ENCODE measurements around the gene PTPRT. TPM values are rescaled to one million over a fixed set of nuclear protein-coding genes. Genes with fewer than 3 reads are reported as not detected.
A peak's percentile ranks its signal among the peaks of the same experiment; 100 is the strongest.

The PTPRT gene
- total RNA-seq, 1 donor from 2014 or later, result not detected

DNA sequence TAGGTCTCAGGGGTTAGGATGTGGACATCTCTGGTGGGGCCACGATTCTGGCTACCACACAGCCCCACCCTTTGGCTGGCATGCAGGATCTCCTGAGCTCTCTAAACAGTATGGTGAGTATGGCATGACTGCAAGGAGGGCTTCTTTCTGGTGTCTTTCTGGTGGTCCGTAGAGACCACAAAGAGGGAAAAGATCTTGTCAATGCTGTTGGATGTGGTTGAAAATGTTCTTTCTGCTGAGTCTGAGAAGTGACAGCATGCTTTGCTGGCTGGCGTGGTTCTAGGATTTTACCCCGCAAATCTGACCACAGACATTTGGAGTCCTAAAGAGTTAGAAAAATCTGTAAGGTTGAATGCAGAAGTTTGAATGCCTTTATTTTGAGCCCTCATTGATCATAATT is 1096.7 kb downstream of the PTPRT start:
- no peak for DNase-seq (ENCODE audit: low spot score)

GRCh38 chr20:42085366-42085765 is 1104.3 kb downstream of the PTPRT start:
- peak; percentile 55 for DNase-seq (ENCODE audit: low spot score)

GRCh38 chr20:42083280-42083679 is 1106.4 kb downstream of the PTPRT start:
- DNase-seq (ENCODE audit: low spot score), result peak; percentile 12

DNA sequence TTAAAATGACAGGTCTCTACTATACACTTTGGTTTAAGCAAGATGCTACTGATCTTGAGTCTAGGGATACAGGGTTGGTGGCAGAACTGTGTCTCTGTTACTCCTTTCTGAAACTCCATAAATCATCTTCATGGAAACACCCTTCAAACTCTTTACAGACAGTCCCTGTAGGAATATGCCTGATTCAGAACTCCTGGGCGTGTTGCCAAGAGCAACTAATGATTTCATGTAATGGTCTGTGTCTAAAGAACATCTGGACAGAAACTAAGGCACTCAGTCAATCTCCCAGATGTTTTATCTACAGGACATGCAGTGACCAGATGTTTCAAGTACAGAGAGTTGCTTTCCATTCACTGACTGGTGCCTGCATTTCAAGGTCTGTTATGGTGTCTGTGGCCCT is 1107.1 kb downstream of the PTPRT start:
- no peak for DNase-seq (ENCODE audit: low spot score)

- DNase-seq (ENCODE audit: low spot score), result no peak
Observed at GRCh38 chr20:42080956-42081355, 1108.8 kb downstream of the PTPRT start.

DNA sequence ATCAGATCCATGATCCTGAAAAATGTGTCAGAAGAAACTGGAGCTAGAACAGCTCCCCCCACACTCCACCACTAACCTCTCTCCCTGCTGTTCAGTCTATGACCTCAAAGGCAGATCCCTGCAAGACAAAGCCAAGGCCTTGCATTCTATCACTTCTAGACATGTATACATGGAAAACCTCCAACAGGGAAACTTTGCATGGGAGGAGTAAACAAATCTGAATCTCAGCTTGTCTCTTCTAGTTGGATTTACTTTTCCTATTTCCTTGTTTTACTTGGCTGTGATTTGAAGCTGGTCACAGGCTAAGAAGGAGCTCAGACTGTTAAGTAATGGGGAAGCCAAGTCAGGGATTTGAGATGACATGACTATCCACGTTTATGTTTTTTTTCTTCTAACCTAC is 1114.8 kb downstream of the PTPRT start:
- no peak for DNase-seq (ENCODE audit: low spot score)

DNA sequence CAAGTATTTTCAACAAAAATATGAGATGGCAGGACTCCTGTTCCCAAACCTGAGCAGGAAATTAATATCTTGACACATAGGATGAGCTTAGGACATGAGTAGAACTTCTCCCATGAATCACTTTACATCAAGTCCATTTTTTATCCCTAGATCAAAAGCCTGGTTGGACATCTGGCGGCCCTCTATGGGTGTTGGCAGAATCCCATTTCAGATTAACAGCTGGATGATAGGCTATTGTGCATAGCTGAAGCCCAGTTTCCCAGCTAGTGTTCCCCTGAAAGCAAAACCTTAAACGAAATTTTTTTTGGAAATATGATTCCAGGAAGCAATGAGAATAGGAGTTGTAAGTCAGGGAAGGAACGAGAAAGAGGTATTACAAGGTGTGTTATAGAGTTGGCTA is 1122.1 kb downstream of the PTPRT start:
- no peak for DNase-seq (ENCODE audit: low spot score)

DNA sequence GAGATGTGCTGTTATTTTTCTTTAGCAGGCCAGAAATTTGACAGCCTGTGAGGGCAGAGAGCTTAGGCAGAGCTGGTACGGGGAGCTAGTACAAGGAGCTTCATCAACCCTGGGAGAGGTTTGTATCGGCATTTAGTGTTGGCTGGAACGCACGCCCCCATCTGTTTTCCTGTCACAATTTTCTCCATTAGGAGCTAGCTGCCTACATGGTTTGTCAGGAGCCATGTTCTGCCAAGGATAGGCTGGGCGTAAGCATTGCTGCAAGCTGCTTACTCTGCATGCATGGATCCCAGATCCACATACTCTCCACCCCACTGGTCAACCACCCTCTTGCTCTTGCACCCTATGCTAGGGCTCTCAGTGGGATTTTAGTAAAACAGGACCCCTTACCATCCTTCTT is 1122.5 kb downstream of the PTPRT start:
- DNase-seq (ENCODE audit: low spot score), result no peak

- DNase-seq (ENCODE audit: low spot score), result no peak
Observed at GRCh38 chr20:42063141-42063540, 1126.6 kb downstream of the PTPRT start.

DNA sequence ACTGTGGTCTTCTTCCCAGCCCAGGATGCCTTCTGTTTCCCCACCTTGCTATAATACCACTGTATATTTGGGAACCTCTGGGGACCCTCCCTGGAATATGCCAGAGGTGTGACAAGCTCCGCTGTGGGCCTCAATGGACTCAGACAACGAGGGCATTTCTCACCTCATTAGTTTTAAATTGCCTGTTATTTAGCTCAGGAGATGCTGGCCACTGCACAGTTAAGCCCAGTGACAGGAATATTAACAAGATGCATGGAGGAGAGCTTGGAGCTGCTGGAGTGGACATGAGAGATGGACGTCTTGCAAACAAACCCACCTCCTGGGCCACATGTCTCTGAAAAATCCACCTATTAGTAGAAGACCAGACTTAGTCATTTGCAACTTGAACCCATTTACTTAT is 1136.4 kb downstream of the PTPRT start:
- DNase-seq (ENCODE audit: low spot score), result no peak

GRCh38 chr20:42051921-42052320 is 1137.8 kb downstream of the PTPRT start:
- no peak for DNase-seq (ENCODE audit: low spot score)

DNA sequence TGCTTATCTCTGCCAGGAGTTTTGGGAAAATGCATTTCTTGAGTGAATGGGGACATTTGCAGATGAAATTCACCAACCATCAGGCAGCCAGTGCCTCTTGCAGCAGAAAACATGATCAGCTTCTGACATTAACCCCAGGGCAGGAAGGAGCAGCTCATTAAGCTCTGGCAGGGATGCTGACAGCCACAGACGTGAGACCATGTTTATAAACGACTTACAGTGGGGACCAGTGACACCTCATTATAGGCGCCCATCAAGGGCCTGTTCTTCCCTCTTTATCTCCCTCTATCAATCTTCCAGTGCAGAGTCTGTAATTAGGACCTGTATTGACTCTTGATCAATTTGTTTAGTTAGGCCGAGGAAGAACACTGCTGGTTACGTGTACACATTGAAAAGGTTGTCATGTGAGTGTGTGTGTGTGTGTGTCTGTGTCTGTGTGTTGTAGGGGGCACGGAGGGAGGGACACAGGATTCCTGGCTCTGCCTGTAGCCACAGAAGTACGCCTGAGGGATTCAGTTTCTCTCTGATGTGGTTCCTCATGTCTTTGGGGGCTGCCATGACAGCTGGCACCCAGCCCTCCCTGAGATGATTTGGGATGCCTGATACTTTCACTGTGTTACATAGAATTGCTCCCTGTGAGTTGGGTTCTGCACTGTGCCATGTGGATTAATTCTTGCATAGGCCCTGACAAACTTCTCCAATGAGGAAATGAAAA is 1143.2 kb downstream of the PTPRT start:
- no peak for DNase-seq (ENCODE audit: low spot score)

GRCh38 chr20:42043921-42044320 is 1145.8 kb downstream of the PTPRT start:
- DNase-seq (ENCODE audit: low spot score), result no peak

GRCh38 chr20:42041000-42041565 is 1148.6 kb downstream of the PTPRT start:
- no peak for DNase-seq (ENCODE audit: low spot score)

- DNase-seq (ENCODE audit: low spot score), result no peak
Observed at GRCh38 chr20:42027746-42028268, 1161.9 kb downstream of the PTPRT start.

DNA sequence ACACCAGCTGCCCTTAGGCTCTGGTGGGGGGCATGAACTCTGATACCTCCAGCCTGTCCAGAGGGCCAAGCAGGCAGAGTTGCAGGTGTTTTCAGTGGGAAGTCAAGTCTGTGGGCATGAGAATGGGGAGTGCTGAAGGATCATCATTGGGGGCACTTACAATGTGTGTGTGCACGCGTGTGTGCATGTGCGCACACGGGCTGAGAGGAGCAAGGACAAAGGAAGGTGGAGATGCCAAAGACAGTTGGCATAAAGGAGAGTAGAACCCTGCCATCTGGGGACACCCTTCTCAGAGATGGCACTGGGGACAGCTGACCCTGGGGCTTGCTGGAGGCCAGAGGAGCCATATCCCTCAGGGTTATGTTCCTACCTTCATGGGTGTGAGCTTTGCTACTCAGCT is 1163.1 kb downstream of the PTPRT start:
- DNase-seq (ENCODE audit: low spot score), result no peak

- DNase-seq (ENCODE audit: low spot score), result no peak
Observed at GRCh38 chr20:42024653-42025052, 1165.1 kb downstream of the PTPRT start.

Measured in mesenteric fat pad (tissue), 1 donor.